Activated CD4-positive, alpha-beta T cell treated with anti-CD3 and anti-CD28 coated beads, Interleukin-2, amount 50 U/mL, for 4 hours (primary cell): Measurements from ENCODE around the gene GHITM.
"Not testable (repeated sequence)": the region's sequence is repeated elsewhere in the genome, so short reads cannot be mapped to it uniquely, and the experiment has no call there.

Experiments
- DNase-seq, 2 experiments: peaks; one replicate each; pipeline ENCODE4 v3.0.0-alpha.2; 2020

The GHITM gene

DNA sequence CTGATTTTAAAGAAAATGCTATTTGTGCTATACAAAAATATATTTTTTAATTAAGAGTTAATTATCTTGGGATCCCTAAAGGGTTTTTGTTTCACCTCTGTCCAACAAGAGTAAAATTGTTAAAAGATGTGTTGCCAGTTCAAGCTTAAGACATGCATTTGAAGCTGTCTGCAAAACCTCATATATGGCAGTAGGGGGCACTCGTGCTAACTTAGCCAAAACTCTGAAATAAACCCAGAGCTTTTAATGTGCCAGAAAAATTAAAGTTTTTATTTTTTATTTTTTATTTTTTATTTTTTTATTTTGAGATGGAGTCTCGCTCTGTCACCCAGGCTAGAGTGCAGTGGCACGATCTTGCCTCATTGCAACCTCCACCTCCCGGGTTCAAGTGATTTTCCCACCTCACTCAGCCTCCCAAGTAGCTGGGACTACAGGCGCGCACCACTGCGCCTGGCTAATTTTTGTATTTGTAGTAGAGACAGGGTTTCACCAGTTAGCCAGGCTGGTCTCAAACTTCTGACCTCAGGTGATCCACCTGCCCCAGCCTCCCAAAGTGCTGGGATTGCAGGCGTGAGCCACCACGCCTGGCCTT lies 8.8 kb downstream of the GHITM start:
- not testable (repeated sequence) for DNase-seq

DNA sequence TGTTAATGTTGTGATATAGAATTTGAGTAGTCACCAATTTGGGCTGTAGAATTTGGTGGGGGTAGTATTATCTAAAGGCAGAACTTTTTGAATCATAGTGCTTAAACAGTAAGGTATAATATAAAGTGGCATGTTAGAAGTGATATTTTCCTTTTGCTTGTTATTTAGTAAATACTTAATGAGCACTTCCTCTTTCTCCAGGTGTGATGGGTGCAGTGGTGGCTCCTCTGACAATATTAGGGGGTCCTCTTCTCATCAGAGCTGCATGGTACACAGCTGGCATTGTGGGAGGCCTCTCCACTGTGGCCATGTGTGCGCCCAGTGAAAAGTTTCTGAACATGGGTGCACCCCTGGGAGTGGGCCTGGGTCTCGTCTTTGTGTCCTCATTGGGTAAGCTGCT lies 10.5 kb downstream of the GHITM start:
- no peak for DNase-seq

DNA sequence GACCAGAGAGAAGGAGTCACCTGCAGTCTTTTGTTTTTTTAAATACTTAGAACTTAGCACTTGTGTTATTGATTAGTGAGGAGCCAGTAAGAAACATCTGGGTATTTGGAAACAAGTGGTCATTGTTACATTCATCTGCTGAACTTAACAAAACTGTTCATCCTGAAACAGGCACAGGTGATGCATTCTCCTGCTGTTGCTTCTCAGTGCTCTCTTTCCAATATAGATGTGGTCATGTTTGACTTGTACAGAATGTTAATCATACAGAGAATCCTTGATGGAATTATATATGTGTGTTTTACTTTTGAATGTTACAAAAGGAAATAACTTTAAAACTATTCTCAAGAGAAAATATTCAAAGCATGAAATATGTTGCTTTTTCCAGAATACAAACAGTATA lies 13.5 kb downstream of the GHITM start:
- no peak for DNase-seq

DNA sequence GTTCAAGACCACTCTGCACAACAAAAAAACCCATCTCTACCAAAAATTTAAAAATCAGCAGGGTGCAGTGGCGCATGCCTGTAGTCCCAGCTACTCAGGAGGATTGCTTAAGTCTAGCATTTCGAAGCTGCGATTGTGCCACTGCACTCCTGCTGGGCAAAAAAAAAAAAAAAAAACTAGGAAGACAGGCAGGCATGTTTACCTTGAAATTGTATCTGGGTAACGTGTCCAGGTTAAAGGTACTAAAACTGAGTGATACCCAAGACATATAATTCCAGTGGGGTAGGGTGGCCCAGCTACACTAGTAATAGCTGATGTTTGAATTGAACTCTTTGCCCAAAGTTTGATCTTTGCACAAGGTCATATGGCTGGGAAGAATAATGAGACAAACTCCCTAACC lies 16.2 kb downstream of the GHITM start:
- DNase-seq, result no peak

DNA sequence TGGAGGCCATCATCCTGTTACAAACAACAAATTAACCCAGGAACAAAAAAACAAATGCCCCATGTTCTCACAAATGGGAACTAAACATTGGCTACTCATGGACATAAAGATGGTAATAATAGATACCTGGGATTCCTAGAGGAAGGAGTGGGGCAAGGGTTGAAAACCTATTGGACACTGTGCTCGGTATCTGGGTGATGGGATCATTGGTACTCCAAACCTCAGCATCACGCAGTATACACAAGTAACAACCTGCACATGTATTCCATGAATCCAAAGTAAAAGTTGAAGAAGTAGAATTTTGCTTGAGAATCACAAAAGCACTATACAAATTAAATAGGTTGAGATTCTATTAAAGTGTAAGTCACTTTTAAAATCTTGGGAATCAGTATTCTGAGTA lies 16.7 kb downstream of the GHITM start:
- DNase-seq, result no peak

DNA sequence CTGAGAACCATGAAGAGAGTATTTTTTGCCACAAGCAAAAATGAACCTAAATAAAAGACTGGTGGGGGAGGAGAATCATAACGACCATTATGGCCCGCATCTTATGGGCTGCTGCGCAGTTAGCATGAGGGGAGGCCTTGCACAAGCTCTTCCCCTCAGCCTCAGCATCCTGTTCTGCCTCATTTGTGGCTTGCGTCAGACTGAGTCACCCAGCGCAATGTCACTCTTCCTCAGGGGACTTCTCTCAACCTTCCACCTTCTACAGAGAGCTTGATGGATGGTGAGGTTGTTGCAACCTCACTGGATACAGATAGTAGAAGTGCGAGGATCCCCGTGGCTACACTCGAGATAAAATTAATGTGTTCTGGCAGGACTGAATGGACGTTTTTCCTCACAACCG lies 17.5 kb downstream of the GHITM start:
- no peak for DNase-seq

DNA sequence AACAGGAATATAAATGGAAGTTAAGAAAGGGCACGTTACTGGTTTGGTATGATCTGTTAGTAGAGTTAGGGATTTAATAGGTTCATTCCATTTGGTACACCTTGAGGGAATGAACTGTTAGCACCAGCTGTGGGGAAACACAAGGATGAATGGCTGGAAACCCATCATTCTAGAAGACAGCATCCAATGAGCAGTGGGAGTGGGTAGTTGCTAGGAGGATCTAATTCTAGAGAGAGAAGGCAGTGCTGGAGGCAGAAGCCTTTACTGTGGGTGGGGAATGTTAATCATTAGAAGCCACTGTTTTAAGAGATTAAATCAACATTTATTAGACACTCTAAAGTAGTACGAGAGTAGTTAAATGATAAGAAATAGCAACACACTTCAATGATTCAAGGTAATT lies 18.8 kb downstream of the GHITM start:
- DNase-seq, result no peak

DNA sequence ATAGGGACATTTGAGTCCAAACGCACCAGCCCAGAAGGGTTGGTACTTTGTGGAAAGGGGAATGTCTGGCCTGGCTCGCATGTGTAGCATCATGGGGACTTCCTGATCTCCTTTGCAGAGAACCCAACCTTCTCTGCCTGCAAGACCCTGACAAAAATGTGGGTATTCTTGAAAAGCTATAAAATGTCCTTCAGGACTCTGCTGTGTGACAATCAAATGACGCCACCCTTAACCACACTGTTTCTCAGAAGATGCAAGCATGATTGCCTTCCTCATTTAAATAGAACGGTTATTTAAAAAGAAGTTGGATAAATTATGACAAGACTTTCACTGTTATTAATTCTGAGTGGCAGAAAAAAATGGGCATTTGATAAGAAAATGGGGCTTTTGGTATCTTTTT lies 19.2 kb downstream of the GHITM start:
- no peak for DNase-seq

DNA sequence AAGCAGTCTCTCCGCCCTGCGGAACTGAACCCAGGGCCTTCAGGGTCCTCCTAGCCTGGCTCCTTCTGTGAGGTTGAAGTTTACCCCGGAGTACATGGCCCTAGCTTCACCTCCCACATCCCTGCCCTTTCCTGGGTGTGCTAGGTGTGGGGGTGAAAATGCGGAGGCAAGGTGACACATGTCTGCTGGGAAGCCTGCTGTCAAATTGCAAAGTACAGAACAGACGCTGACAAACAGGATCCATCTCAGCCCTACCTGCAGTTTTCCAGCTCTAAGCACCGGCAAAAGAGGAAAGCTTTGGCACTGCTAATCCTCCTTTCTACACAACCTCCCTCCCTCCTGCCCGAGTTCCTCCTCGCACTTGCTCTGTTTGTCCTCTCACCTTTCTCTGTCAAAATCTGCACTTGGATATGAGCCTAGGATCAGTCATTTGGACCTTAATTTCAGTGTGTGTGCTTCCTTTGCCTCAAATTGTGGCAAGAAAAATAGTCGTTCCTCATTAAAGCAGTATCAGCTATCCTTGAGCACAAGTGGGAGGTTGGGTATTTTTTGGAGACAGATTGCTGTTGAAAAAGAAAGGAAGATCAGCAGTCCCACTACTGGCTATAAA lies 19.9 kb downstream of the GHITM start:
- DNase-seq, result no peak

DNA sequence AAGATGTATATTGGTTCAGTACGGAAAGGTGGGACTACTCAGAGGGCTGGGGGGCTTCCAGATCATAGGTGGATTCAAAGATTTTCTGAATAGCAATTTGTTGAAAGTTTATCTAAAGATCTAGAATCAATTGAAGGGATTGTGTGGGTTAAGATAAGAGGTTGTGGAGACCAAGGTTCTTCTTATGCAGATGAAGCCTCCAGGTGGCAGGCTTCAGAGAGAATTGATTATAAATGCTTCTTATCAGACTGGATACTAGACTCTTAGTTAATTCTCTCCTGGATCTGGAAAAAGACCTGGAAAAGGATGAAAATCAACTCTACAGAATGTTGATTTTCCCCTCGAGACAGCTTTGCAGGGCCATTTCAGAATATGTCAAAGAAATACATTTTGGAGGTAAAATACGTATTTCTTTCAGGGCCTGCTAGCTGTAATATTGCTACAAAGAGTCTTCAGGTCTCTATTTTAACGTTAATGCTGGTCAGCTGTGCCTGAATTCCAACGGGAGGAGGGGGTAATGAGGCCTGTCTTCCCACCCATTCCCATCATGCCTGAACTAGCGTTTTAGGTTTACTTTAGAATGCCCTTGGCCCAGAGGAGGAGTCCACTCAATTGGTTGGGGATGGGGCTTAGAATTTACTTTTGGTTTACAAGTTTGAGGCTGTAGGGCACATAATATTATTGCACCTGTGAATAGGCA lies 21.5 kb downstream of the GHITM start:
- DNase-seq, result no peak

DNA sequence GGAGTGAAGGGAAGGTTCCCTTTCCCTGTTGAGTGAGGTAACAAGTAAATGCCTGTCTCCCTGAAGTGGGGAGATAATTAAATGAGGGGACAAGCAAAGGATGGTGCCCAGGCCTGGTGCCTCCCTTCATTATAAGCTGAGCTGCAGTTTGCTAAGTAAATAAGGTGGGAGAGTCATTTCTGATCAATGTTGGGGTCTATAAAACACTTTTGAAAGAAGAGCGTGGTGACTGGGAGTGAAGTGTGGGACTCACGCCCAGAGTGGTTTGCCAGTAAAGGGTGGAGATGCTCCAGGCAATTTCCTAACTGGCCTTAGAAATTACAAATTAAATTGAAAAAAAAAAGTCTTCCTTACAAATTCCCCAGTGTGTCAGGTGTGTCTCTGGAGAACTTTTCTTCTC lies 24.7 kb downstream of the GHITM start:
- no peak for DNase-seq

DNA sequence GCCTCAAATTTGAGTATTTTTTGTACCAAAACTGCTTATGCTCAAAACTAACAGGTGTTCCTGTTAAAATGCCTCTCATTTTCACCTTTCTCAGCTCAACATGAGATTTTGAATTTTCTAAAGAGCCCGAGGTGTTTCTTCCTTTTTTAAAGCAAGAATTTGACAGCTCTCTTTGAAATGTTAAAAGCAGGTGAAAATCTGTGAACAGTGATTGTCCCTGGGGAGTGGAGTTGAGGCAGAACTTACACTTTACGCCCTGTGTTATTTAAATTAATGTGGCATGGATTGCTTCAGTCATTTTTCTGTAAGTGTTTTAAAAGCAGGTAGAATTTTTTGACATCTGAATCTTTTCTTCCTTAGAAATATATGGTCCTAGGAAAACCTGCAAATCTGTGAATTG lies 25.1 kb downstream of the GHITM start:
- DNase-seq, result no peak

DNA sequence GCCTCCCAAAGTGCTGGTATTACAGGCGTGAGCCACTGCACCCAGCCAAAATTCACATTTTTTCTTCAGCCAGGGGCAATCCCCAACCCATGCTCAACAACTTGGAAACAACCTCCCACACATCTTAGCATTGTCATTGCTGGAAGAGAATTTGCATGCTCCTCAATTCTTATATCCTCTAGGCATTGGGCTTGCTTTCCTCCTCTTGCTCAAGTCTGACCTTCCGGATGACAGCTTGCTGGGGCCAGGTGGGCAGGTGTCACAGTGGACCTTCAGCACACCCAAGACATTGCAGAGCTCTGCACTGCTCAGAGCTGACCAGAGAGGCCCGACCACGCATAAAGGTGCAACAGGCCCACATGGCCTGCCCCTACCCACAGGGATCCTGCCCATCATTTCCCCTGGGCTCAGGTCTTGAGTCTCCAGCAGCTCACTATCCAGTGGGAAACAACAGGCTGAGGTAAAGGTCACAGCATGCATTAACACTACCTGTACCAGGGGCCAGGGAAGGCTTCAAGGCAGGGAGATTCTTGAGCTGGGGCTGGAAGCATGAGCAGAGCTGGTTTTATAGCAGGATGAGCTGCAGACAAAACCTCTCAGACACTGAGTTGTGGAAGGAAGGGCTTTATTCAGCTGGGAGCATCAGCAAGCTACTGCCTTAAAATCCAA lies 27.4 kb downstream of the GHITM start:
- DNase-seq, result no peak

DNA sequence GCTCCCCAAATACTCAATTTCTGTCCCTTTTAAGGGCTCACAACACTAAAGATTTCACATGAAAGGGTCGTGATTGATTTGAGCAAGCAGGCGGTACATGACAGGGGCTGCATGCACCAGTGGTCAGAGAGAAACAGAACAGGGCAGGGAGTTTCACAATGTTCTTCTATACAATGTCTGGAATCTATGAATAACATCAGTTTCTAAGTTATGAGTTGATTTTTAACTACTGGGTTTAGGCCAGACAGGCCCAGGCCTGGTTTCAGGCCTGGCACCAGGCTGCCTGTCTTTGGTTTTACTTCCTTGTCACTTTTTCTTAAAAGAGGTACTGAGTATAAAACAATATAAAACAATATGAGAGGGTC lies 28.0 kb downstream of the GHITM start:
- DNase-seq, result not testable (repeated sequence)

DNA sequence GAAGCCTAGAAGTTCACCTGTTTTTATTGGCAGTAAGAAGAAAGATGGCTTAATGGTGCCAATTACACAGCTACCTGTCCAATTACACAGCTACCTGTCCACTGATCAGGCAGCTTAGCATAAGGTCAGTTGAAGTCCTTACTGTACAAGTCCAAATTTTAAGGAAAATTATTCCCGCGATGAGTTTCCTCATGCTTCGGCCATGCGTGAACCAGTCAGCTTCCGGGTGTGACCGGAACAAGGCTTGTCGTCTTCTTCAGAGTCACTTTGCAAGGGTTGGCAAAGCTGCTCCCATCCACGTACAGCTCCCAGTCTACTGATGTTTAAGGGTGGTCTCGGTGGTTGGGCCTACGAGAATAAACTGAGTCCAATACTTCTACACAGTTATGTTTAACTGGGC lies 29.1 kb downstream of the GHITM start:
- not testable (repeated sequence) for DNase-seq

DNA sequence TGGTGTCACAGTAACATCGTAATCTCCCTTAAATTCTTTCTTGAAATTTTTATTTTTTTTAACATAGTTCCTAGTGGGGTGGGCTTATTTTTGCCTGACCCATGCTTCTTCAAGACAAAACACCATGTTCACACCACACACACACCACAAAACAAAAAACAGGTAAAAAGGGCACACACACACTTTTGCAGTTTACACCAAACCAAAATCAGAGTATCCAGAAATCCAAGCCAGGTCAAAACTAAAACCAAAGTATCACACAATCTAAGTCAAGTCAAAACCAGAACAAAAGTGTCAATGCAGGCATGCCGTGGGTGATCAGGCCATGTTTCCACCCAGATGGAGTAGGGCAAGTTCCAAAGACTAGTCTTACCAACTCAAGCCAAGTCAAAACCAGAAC lies 31.9 kb downstream of the GHITM start:
- DNase-seq, result not testable (repeated sequence)

DNA sequence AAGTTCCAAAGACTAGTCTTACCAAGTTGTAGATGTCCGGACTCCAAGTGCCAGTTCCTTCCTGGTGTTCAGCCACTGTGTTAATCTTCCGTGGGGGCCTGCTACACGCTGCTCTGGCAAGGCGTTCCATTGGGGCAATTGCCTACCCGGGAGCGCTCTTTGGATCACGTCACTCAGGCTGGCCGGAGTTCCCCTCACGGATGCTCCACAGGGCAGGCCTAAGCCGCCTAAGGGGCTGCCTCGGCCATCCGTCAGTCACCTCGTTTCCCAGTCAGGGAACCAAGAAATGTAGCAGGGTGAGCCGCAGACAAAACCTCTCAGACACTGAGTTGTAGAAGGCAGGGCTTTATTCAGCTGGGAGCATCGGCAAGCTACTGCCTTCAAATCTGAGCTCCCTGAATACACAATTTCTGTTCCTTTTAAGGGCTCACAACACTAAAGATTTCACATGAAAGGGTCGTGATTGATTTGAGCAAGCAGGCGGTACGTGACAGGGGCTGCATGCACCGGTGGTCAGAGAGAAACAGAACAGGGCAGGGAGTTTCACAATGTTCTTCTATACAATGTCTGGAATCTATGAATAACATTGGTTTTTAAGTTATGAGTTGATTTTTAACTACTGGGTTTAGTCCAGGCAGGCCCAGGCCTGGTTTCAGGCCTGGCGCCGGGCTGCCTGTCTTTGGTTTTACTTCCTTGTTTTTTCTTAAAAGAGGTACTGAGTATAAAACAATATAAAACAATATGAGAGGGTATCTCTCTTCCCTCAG lies 32.6 kb downstream of the GHITM start:
- not testable (repeated sequence) for DNase-seq

DNA sequence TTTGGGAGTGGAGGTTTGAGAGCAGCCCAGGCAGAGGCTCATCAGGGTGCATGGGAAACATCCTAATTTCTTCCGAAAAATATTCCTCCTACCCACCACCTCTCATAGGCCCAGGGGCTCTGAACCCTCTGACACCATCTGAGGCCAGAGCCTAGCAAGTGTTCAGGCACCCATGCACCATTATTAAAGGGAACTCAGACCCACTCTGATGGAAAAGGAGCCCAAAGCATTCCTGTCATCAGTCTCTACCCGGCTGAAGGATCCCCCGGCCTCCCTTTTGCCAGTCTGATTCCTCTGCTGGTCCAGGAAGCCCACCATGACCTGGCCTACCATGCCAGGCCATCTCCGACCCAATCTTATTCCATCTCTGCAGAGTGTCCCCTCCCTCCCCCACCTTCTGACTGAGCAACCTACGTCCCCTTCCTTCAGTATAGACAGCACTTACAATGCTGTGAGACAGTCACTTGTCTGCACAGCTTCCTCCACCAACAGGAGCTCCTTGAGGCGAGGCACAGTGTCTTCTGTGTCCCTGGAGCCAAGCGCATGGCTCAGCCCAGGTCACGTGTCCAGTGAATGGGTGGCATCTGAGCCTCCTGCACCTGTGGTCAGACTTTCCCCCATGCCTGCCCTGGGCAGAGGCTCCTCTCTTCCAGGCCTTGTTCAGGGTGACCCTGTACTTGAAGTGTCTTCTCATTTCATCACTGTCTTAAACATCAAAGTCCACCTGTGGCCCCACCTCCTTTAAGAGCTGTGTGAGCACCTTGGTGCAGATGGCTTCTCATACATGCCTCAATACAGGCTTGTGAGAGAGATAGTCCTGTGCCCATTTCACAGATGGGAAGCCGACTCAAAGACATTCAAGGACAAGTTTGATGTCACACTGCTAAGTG lies 33.4 kb downstream of the GHITM start:
- DNase-seq, result no peak

DNA sequence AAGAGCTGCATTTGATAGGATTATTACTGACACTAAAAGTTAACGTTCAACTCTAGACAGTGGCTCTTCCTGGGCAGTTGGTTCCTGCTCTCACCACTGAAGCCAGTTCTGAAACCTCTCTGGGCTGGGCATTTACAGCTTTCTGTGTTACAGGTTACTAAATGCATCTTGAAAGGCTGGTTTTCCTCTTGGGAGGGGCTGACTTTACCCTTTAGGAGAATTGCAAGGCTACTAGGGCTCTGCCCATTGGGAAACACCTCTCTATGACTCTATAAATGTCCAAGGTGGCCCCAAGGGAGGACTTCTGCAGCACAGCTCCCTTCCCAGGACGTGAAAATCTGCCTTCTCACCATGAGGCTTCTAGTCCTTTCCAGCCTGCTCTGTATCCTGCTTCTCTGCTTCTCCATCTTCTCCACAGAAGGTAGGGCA lies 34.2 kb downstream of the GHITM start, which contains the start of gene GPR15LG:
GPR15LG (plus strand) TSS at position 301 of the 429 bp plus-strand sequence; CDS start at position 352, 51 bp downstream.
- DNase-seq, result no peak

DNA sequence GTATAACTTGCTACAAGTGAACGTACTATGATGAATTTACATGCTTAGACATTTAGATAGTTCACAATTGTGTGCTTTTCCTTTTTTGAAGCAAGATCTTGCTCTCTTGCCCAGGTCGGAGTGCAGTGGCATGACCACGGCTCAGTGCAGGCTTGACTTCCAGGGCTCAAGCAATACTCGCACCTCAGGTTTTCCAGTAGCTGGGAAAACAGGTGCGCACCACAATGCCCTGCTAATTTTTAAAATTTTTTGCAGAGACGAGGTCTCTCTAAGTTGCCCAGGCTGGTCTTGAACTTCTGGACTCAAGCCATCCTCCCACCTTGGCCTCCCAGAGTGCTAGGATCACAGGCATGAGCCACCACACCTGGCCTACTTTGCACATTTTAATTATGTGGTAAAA lies 36.1 kb downstream of the GHITM start:
- no peak for DNase-seq

DNA sequence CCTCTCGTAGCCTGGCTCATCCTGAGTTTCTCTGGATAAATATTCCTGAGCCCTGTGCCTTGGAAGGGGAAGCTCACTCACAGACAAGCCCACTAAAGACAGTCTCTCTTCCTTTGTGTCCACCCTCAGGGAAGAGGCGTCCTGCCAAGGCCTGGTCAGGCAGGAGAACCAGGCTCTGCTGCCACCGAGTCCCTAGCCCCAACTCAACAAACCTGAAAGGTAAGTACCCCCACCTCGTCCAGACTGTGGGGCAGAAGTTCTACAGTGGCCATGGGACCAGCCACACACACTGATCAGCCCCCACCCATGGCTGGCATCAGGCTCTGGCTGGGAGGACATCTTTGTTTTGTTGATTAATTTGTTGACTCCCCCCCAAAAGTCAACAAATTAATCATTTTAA lies 37.0 kb downstream of the GHITM start:
- DNase-seq, result no peak

DNA sequence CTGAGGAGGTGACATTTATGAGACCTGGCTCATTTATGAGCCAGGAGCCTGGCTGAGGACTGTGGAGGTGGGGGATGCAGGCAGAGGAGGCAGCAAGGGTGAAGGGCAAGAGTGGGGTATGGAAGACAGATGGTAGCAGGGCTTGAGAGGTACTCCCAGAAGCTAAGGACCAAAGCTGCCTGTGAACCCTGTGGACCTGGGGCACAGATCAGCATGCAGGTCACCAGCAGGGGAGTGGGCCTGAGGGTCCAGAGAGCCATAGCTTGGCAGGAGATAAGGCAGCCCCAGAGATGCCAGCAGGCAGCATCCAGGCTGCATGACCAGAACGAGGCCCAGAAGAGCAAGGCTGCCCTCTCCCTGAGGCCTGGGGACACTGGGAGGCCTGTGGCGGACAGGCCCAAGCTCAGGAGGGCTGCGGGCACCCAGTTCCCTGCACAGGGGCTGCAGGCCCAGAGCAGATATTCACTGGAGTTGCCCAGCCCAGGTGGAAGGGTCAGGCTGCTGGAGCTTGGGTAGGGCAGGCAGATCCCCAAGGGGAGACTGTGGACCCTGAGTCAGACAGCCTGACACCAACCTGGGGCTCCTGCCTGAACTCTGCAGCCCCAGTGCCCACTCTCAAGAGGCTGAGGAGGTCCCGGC lies 37.6 kb downstream of the GHITM start:
- DNase-seq, result no peak
